GM18517 (cell line): Measurements from ENCODE around the gene SERPINB7.

Source experiments
- ATAC-seq: cut with Tn5 transposase; IDR thresholded peaks from one replicate; pipeline ENCODE4 v1.9.1; 2021; ENCODE audit warnings: mild to moderate bottlenecking, moderate library complexity; ENCODE audit not compliant: unreplicated experiment

Gene SERPINB7

GRCh38 chr18:63787673-63788072 lies 12.5 kb downstream of the SERPINB7 start:
- ATAC-seq: no peak

- no peak for ATAC-seq
These were observed 13.4 kb downstream of the SERPINB7 start for GRCh38 chr18:63788447-63789096.

GRCh38 chr18:63789327-63789726 lies 14.1 kb downstream of the SERPINB7 start:
- no peak for ATAC-seq

- ATAC-seq: no peak
These were observed 20.4 kb downstream of the SERPINB7 start for GRCh38 chr18:63795606-63796005.

GRCh38 chr18:63799189-63799588 lies 24.0 kb downstream of the SERPINB7 start:
- no peak for ATAC-seq

GRCh38 chr18:63801343-63801742 lies 26.1 kb downstream of the SERPINB7 start:
- no peak for ATAC-seq

- no peak for ATAC-seq
These were observed 32.9 kb downstream of the SERPINB7 start for GRCh38 chr18:63808125-63808524.

- no peak for ATAC-seq
These were observed 42.3 kb downstream of the SERPINB7 start for GRCh38 chr18:63817441-63818051.

- no peak for ATAC-seq
These were observed 43.0 kb downstream of the SERPINB7 start for GRCh38 chr18:63818212-63818611.

GRCh38 chr18:63819786-63820185 lies 44.6 kb downstream of the SERPINB7 start:
- no peak for ATAC-seq

- no peak for ATAC-seq
These were observed 45.5 kb downstream of the SERPINB7 start for GRCh38 chr18:63820694-63821093.

GRCh38 chr18:63823516-63824219 lies 48.5 kb downstream of the SERPINB7 start:
- no peak for ATAC-seq

GRCh38 chr18:63824220-63824525 lies 49.0 kb downstream of the SERPINB7 start:
- no peak for ATAC-seq

- no peak for ATAC-seq
These were observed 52.9 kb downstream of the SERPINB7 start for GRCh38 chr18:63828120-63828519.

- ATAC-seq: no peak
These were observed 53.4 kb downstream of the SERPINB7 start for GRCh38 chr18:63828656-63829055.

GRCh38 chr18:63829886-63830285 lies 54.7 kb downstream of the SERPINB7 start:
- no peak for ATAC-seq

GRCh38 chr18:63831080-63831788 lies 56.0 kb downstream of the SERPINB7 start:
- peak; percentile 94 for ATAC-seq

GRCh38 chr18:63832470-63832869 lies 57.3 kb downstream of the SERPINB7 start:
- peak; percentile 65 for ATAC-seq

- ATAC-seq: no peak
These were observed 59.4 kb downstream of the SERPINB7 start for GRCh38 chr18:63834471-63835113.

- no peak for ATAC-seq
These were observed 61.2 kb downstream of the SERPINB7 start for GRCh38 chr18:63836456-63836855.

- no peak for ATAC-seq
These were observed 62.4 kb downstream of the SERPINB7 start for GRCh38 chr18:63837590-63837989.
